D721Med (cell line): ENCODE measurements around the gene COA7.
"Not testable (repeated sequence)": the region's sequence is repeated elsewhere in the genome, so short reads cannot be mapped to it uniquely, and the experiment has no call there.

ENCODE experiments used
- DNase-seq: peaks from one replicate; pipeline ENCODE4 v3.0.0; 2011; ENCODE audit warnings: low spot score; ENCODE audit not compliant: insufficient read length
- FAIRE-seq: peaks from 2 replicates; lab custom pipeline; 2011; peaks lifted over from hg19 to GRCh38; lab: Jason Lieb, UNC
- CTCF ChIP-seq: IDR thresholded peaks from 2 replicates; pipeline ENCODE4 v1.5.1; 2012; ENCODE audit warnings: mild to moderate bottlenecking, control low read depth; ENCODE audit not compliant: insufficient read depth; ENCODE audit errors: missing control alignments

COA7 gene

GRCh38 chr1:52702886-52703787 lies 5.0 kb upstream of the COA7 start:
- FAIRE-seq (peak; percentile 51), DNase-seq (peak; percentile 41)
- TF ChIP-seq CTCF = no peak

GRCh38 chr1:52695627-52696026 lies 2.5 kb downstream of the COA7 start:
- FAIRE-seq = no peak

GRCh38 chr1:52693843-52694242 lies 4.3 kb downstream of the COA7 start:
- DNase-seq (no peak), FAIRE-seq (no peak)
- no peak for TF ChIP-seq CTCF

More at GRCh38 chr1:52695627-52696026, 2.5 kb downstream of the COA7 start:
- DNase-seq = no peak
- TF ChIP-seq CTCF = no peak

- FAIRE-seq, DNase-seq: not testable (repeated sequence)
Measured at GRCh38 chr1:52693351-52693750, 4.8 kb downstream of the COA7 start.

GRCh38 chr1:52692697-52693096 lies 5.5 kb downstream of the COA7 start:
- DNase-seq (no peak), FAIRE-seq (no peak)
- no peak for TF ChIP-seq CTCF

- DNase-seq (no peak), FAIRE-seq (no peak)
- no peak for TF ChIP-seq CTCF
Measured at GRCh38 chr1:52691821-52692220, 6.3 kb downstream of the COA7 start.

GRCh38 chr1:52686830-52687229 lies 11.3 kb downstream of the COA7 start:
- no peak for FAIRE-seq
- TF ChIP-seq CTCF = no peak
- no peak for DNase-seq
